Vagina (tissue), 2 donors: ENCODE results near the gene ANGPTL1.

Experiments used
- CTCF ChIP-seq, 3 experiments: fragments of 450-650 bp in 2 of 3; fragments of 200-600 bp in 1 of 3; sonication (generic) in 1 of 3; IDR thresholded peaks; one replicate each; pipeline ENCODE4 v1.5.1; 2017 to 2019; ENCODE audit warnings: antibody characterized with exemption in 3 of 3, mild to moderate bottlenecking in 2 of 3, moderate library complexity in 2 of 3
- POLR2A ChIP-seq, 2 donors: fragments of 450-650 bp; IDR thresholded peaks; one replicate each; pipeline ENCODE4 v1.6.1; 2017; ENCODE audit warnings: antibody characterized with exemption in 2 of 2, mild to moderate bottlenecking in 2 of 2, moderate library complexity in 2 of 2
- POLR2AphosphoS5 ChIP-seq, 2 donors: sonication (generic); formaldehyde crosslinking; IDR thresholded peaks; one replicate each; pipeline ENCODE4 v1.9.0; 2017; ENCODE audit warnings: antibody characterized with exemption in 2 of 2, mild to moderate bottlenecking in 2 of 2, low read depth in 1 of 2; ENCODE audit not compliant: insufficient read depth in 1 of 2

GRCh38 chr1:178818416-178818815 lies 52.5 kb downstream of the ANGPTL1 start:
- no peak for TF ChIP-seq CTCF (IDR thresholded peaks at IDR 0.05)
- no peak for TF ChIP-seq POLR2A (IDR thresholded peaks at IDR 0.05)
- no peak for TF ChIP-seq POLR2AphosphoS5 (IDR thresholded peaks at IDR 0.05; ENCODE audit: insufficient read depth in 1 of 2, low read depth in 1 of 2)
